H1 (cell line): ENCODE results near the gene BOK. TPM values are rescaled to one million over a fixed set of nuclear protein-coding genes. Genes with fewer than 3 reads are reported as not detected.

Experiments used
- CTCF ChIA-PET: fragments of 300-600 bp; sonication (Branson Sonifier 250); formaldehyde crosslinking; loops from one replicate; lab custom pipeline; 2021; ENCODE audit not compliant: partially characterized antibody; lab: Charles Lee
- POLR2A ChIA-PET: fragments of 300-600 bp; sonication (Branson Sonifier 250); formaldehyde crosslinking; loops from one replicate; lab custom pipeline; 2021; ENCODE audit warnings: inconsistent platforms; ENCODE audit not compliant: partially characterized antibody; lab: Charles Lee
- DNase-seq, 2 experiments: peaks; one replicate each; pipeline versions ENCODE4 v3.0.0 to v3.0.0-alpha.2; 2010 to 2022; ENCODE audit warnings: low spot score in 2 of 2, low read depth in 1 of 2, mixed read lengths in 1 of 2
- FAIRE-seq: peaks from 2 replicates; lab custom pipeline; 2011; peaks lifted over from hg19 to GRCh38; lab: Jason Lieb, UNC
- H2AFZ ChIP-seq: 2 replicates; pipeline ENCODE4 v1.8.1; 2012; ENCODE audit warnings: low read length, inconsistent platforms
- H2AK5ac ChIP-seq: 2 replicates; pipeline ENCODE4 v1.6.1; 2013; ENCODE audit warnings: low read depth, low read length
- H2BK120ac ChIP-seq: replicated peaks from 2 replicates; pipeline ENCODE3; 2013; ENCODE audit warnings: low read depth, low read length, inconsistent platforms
- H2BK12ac ChIP-seq: 2 replicates; pipeline ENCODE4 v1.6.1; 2013; ENCODE audit warnings: low read depth, low read length
- H2BK15ac ChIP-seq: 2 replicates; pipeline ENCODE4 v1.6.1; 2013; ENCODE audit warnings: low read length
- H2BK20ac ChIP-seq: 2 replicates; pipeline ENCODE4 v1.6.1; 2013; ENCODE audit warnings: low read length
- H2BK5ac ChIP-seq: 2 replicates; pipeline ENCODE4 v1.6.1; 2013; ENCODE audit warnings: low read depth, low read length
- H3K14ac ChIP-seq: 2 replicates; pipeline ENCODE4 v1.6.1; 2013; ENCODE audit warnings: inconsistent platforms; ENCODE audit not compliant: insufficient read length
- H3K18ac ChIP-seq: 2 replicates; pipeline ENCODE4 v1.6.1; 2013; ENCODE audit warnings: low read length; ENCODE audit errors: extremely low read depth
- H3K23ac ChIP-seq: 2 replicates; pipeline ENCODE4 v1.6.1; 2013; ENCODE audit warnings: inconsistent platforms; ENCODE audit not compliant: insufficient read length
- H3K23me2 ChIP-seq: 2 replicates; pipeline ENCODE4 v1.6.1; 2013; ENCODE audit warnings: low read depth, low read length
- H3K27ac ChIP-seq: 2 replicates; pipeline ENCODE4 v1.6.1; 2011; ENCODE audit warnings: low read depth, low read length, inconsistent platforms
- H3K27me3 ChIP-seq, 4 experiments: replicated peaks in 1 of 4; 1 replicate in 1 of 4; 2 replicates in 3 of 4; pipeline versions ENCODE4 v1.6.1 to v1.8.1; 2011 to 2013; ENCODE audit warnings: low read length in 3 of 4, mild to moderate bottlenecking in 3 of 4, inconsistent platforms in 2 of 4, mixed read lengths in 2 of 4, moderate library complexity in 1 of 4; ENCODE audit not compliant: control insufficient read depth in 3 of 4, insufficient read depth in 3 of 4; ENCODE audit errors: extremely low read depth in 1 of 4
- H3K36me3 ChIP-seq, 4 experiments: 2 replicates each; pipeline versions ENCODE4 v1.6.1 to v1.8.1; 2011 to 2013; ENCODE audit warnings: mild to moderate bottlenecking in 4 of 4, low read length in 3 of 4, moderate library complexity in 2 of 4, control low read depth in 1 of 4, inconsistent platforms in 1 of 4; ENCODE audit not compliant: insufficient read depth in 4 of 4, control insufficient read depth in 2 of 4
- H3K4ac ChIP-seq: replicated peaks from 2 replicates; pipeline ENCODE3; 2013; ENCODE audit warnings: low read length, low read depth, mixed read lengths, inconsistent platforms; ENCODE audit not compliant: insufficient read length
- H3K4me1 ChIP-seq, 4 experiments: replicated peaks in 1 of 4; 1 replicate in 1 of 4; 2 replicates in 3 of 4; pipeline versions ENCODE4 v1.6.1 to v1.8.1; 2011 to 2013; ENCODE audit warnings: low read length in 3 of 4, inconsistent platforms in 2 of 4, mixed read lengths in 1 of 4; ENCODE audit not compliant: insufficient read depth in 4 of 4, control insufficient read depth in 3 of 4
- H3K4me2 ChIP-seq, 2 experiments: 2 replicates each; pipeline versions ENCODE4 v1.6.1 to v1.8.1; 2011 to 2013; ENCODE audit warnings: low read depth in 2 of 2, low read length in 2 of 2, control low read depth in 1 of 2, inconsistent platforms in 1 of 2, mild to moderate bottlenecking in 1 of 2; ENCODE audit not compliant: insufficient read depth in 1 of 2
- H3K4me3 ChIP-seq, 4 experiments: fragments of 200-600, 300-600 bp in 1 of 4; sonication (generic), shearing (Covaris generic), sonication (Bioruptor Twin) in 1 of 4; 2 replicates each; pipeline versions ENCODE4 v1.5.1 to v1.8.1; 2011 to 2016; ENCODE audit warnings: low read length in 4 of 4, low read depth in 3 of 4, control low read depth in 2 of 4, inconsistent platforms in 2 of 4, mild to moderate bottlenecking in 2 of 4, mixed read lengths in 1 of 4, moderate library complexity in 1 of 4; ENCODE audit not compliant: insufficient read depth in 2 of 4; ENCODE audit errors: extremely low read depth in 1 of 4
- H3K56ac ChIP-seq: replicated peaks from 2 replicates; pipeline ENCODE3; 2013; ENCODE audit warnings: low read depth, mild to moderate bottlenecking, mixed read lengths, low read length, inconsistent platforms; ENCODE audit not compliant: insufficient read length
- H3K79me1 ChIP-seq: 2 replicates; pipeline ENCODE4 v1.6.1; 2013; ENCODE audit warnings: low read depth, low read length, control low read depth
- H3K79me2 ChIP-seq, 2 experiments: 2 replicates each; pipeline versions ENCODE4 v1.6.1 to v1.8.1; 2012 to 2013; ENCODE audit warnings: low read length in 2 of 2, mild to moderate bottlenecking in 2 of 2, inconsistent platforms in 1 of 2; ENCODE audit not compliant: insufficient read depth in 2 of 2, control insufficient read depth in 1 of 2
- H3K9ac ChIP-seq, 4 experiments: replicated peaks in 1 of 4; 1 replicate in 1 of 4; 2 replicates in 3 of 4; pipeline versions ENCODE4 v1.6.1 to v1.8.1; 2011 to 2013; ENCODE audit warnings: low read depth in 3 of 4, low read length in 3 of 4, control low read depth in 2 of 4, mild to moderate bottlenecking in 2 of 4, moderate library complexity in 2 of 4, inconsistent platforms in 1 of 4; ENCODE audit errors: extremely low read depth in 1 of 4
- H3K9me3 ChIP-seq, 2 experiments: 2 replicates each; pipeline versions ENCODE4 v1.6.1 to v1.8.1; 2012 to 2013; ENCODE audit warnings: mild to moderate bottlenecking in 2 of 2, moderate library complexity in 2 of 2, control low read depth in 1 of 2, inconsistent platforms in 1 of 2, low read depth in 1 of 2, low read length in 1 of 2, mixed read lengths in 1 of 2; ENCODE audit not compliant: insufficient read depth in 2 of 2
- H4K20me1 ChIP-seq, 2 experiments: replicated peaks in 1 of 2; 2 replicates each; pipeline versions ENCODE3 to v1.8.1; 2011 to 2013; ENCODE audit warnings: inconsistent platforms in 2 of 2, low read length in 2 of 2, mild to moderate bottlenecking in 1 of 2; ENCODE audit not compliant: insufficient read depth in 2 of 2, control insufficient read depth in 1 of 2
- H4K5ac ChIP-seq: 2 replicates; pipeline ENCODE4 v1.6.1; 2013; ENCODE audit warnings: low read length, low read depth, mixed read lengths, inconsistent platforms; ENCODE audit not compliant: insufficient read length
- H4K8ac ChIP-seq: 2 replicates; pipeline ENCODE4 v1.8.0; 2013; ENCODE audit warnings: mild to moderate bottlenecking, moderate library complexity, low read length, inconsistent platforms; ENCODE audit not compliant: insufficient read depth; ENCODE audit errors: extremely low read depth
- H4K91ac ChIP-seq: replicated peaks from 2 replicates; pipeline ENCODE3; 2013; ENCODE audit warnings: low read length, mixed read lengths, inconsistent platforms; ENCODE audit not compliant: insufficient read length
- RXRA ChIP-seq: IDR thresholded peaks from 2 replicates; pipeline ENCODE4 v1.6.1; 2011; ENCODE audit warnings: low read depth, mild to moderate bottlenecking, low read length, moderate library complexity; ENCODE audit not compliant: insufficient read depth
- SAP30 ChIP-seq: fragments of 300-600 bp; sonication (generic); IDR thresholded peaks from 2 replicates; pipeline ENCODE4 v1.7.1; 2012; ENCODE audit warnings: low read length, moderate library complexity, mild to moderate bottlenecking, inconsistent platforms; ENCODE audit not compliant: insufficient read depth, insufficient replicate concordance
- SRF ChIP-seq: IDR thresholded peaks from 2 replicates; pipeline ENCODE4 v1.6.1; 2011; ENCODE audit warnings: mild to moderate bottlenecking, low read depth, low read length, moderate library complexity
- TCF12 ChIP-seq: IDR thresholded peaks from 2 replicates; pipeline ENCODE4 v1.6.1; 2011; ENCODE audit warnings: low read depth, mild to moderate bottlenecking, low read length
- WGBS, 2 experiments: shearing (Covaris generic) in 1 of 2; methylation state at CpG; one replicate each; pipeline versions ENCODE4 v1.1.6 to v1.1.7; 2013 to 2015; ENCODE audit warnings: low lambda C conversion rate in 2 of 2, mixed read lengths in 2 of 2, inconsistent platforms in 1 of 2, low coverage in 1 of 2, missing lambda C conversion rate in 1 of 2; ENCODE audit not compliant: insufficient replicate concordance in 2 of 2, insufficient coverage in 1 of 2, insufficient read length in 1 of 2; ENCODE audit errors: extremely low coverage in 1 of 2, missing lambda C conversion rate in 1 of 2; 5-methylcytosine and 5-hydroxymethylcytosine counted together
- polyA plus RNA-seq, 7 experiments: library from polyadenylated mRNA; depleted of rRNA in 3 of 7; stranded (reverse) in 5 of 7; unstranded in 2 of 7; fragments of >200 nt in 5 of 7; fragments of 200-250 nt in 2 of 7; gene quantifications; 1 replicate in 5 of 7; 2 replicates in 1 of 7; 4 replicates in 1 of 7; pipeline versions ENCODE4 v1.2.1 to v1.2.3, GENCODE V29; 2011 to 2013; ENCODE audit warnings: missing spikeins in 2 of 7, mixed read lengths in 2 of 7
- total RNA-seq: library from RNA; stranded (reverse); fragmentation: NEBNext Ultra II Directional; extraction: Animal tissue kit (Norgen Biotek cat#: 25700); gene quantifications from 2 replicates; pipeline ENCODE4 v1.2.1, GENCODE V29; 2021
- TF ChIP-seq, protein P1 (sequence below): IDR thresholded peaks from 2 replicates; pipeline ENCODE4 v1.6.1; 2011; ENCODE audit warnings: low read length, improper control_type of control experiment
- TF ChIP-seq, protein P2 (sequence below): IDR thresholded peaks from 2 replicates; pipeline ENCODE4 v1.6.1; 2012; ENCODE audit warnings: inconsistent platforms

BOK gene
- total and polyA plus RNA-seq, 2 of the 8 experiments (the other 6 are each of a cell fraction or from before 2014, with no cell fraction given): 33.7 to 37.6 TPM

DNA sequence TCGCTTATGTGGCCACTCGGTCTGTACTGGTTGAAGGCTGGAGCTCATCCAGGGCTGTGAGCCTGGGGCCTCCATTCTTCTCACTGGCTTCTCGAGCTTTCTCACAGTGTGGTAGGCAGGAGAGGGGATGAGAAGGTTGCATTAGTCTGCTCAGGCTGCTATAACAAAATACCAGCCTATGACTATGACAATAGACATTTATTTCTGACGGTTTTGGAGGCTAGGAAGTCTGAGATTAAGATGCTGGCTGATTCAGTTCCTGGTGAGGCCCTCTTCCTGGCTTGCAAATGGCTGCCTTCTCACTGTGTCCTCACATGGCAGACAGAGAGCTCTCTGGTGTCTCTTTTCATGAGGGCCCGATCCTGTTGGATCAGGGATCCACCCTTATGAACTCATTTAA, 44.0 kb upstream of the BOK start:
- H2BK120ac ChIP-seq: no peak overlapping the region
- H2AK5ac ChIP-seq: no peak overlapping the region
- no peak overlapping the region for H3K4me3 ChIP-seq
- H3K79me1 ChIP-seq: no peaks in the 10 kb centered on the region
- no peak overlapping the region for H2AFZ ChIP-seq
- no peak for FAIRE-seq
- H3K4me1 ChIP-seq: no peaks in the 10 kb centered on the region; a peak in 1 of 7 replicates
- H3K4ac ChIP-seq: no peak overlapping the region
- no peak overlapping the region for H3K27ac ChIP-seq
- CTCF ChIA-PET: interaction anchor here (0.7 to 1.4 kb wide), 3 partner anchors 17 to 103 kb away, joined by 3 read pairs; no protein-coding TSS in a partner anchor
- H3K4me2 ChIP-seq: no peak overlapping the region
- no peak for DNase-seq
- no peaks in the 10 kb centered on the region for H3K79me2 ChIP-seq
- H3K23me2 ChIP-seq: peaks cover 15% of the 10 kb centered on the region
- H3K9me3 ChIP-seq: peaks cover 0 to 4% of the 10 kb centered on the region in 2 experiments; a peak in 1 of 4 replicates
- no peak overlapping the region for H3K14ac ChIP-seq
- no peak overlapping the region for H2BK20ac ChIP-seq
- peaks cover 0 to 12% of the 10 kb centered on the region in 2 experiments for H4K20me1 ChIP-seq
- no peak overlapping the region for H3K9ac ChIP-seq
- no peak overlapping the region for H4K5ac ChIP-seq
- H2BK5ac ChIP-seq: no peak overlapping the region
- H4K8ac ChIP-seq: no peak overlapping the region; the same call in 1 of the 2 replicates
- H3K23ac ChIP-seq: no peak overlapping the region
- H2BK15ac ChIP-seq: no peak overlapping the region
- POLR2A ChIA-PET: interaction anchor here (0.7 to 1.1 kb wide), 2 partner anchors 9 to 24 kb away, joined by 3 to 5 read pairs; no protein-coding TSS in a partner anchor
- WGBS, 2 experiments: 87% methylated on average over 5 of the region's 5 CpGs; no CpG with 5 or more reads in 1 of the 2 experiments
- peaks cover 0 to 4% (median 2%) of the 10 kb centered on the region in 4 experiments; a peak in 4 of 7 replicates for H3K27me3 ChIP-seq
- H4K91ac ChIP-seq: no peak overlapping the region
- H2BK12ac ChIP-seq: no peak overlapping the region
- no peaks in the 10 kb centered on the region; a peak in 1 of 8 replicates for H3K36me3 ChIP-seq
- no peak overlapping the region for H3K56ac ChIP-seq
- no peak overlapping the region for H3K18ac ChIP-seq
- TF ChIP-seq SRF (no peak), RXRA (no peak), TCF12 (no peak), SAP30 (no peak)
- TF ChIP-seq, protein P1, sequence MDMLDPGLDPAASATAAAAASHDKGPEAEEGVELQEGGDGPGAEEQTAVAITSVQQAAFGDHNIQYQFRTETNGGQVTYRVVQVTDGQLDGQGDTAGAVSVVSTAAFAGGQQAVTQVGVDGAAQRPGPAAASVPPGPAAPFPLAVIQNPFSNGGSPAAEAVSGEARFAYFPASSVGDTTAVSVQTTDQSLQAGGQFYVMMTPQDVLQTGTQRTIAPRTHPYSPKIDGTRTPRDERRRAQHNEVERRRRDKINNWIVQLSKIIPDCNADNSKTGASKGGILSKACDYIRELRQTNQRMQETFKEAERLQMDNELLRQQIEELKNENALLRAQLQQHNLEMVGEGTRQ: no peak
- TF ChIP-seq, protein P2, sequence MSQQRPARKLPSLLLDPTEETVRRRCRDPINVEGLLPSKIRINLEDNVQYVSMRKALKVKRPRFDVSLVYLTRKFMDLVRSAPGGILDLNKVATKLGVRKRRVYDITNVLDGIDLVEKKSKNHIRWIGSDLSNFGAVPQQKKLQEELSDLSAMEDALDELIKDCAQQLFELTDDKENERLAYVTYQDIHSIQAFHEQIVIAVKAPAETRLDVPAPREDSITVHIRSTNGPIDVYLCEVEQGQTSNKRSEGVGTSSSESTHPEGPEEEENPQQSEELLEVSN: no peak
